Effector memory CD4-positive, alpha-beta T cell (primary cell): Measurements from ENCODE around the gene TET3.

Experiments used
- DNase-seq, 3 donors: peaks; one replicate each; pipeline ENCODE4 v3.0.0-alpha.2; 2020
- H3K27ac ChIP-seq: 2 replicates; pipeline ENCODE4 v1.7.0; 2013; ENCODE audit warnings: mild to moderate bottlenecking, low read length, moderate library complexity; ENCODE audit not compliant: insufficient read depth, poor library complexity, severe bottlenecking
- H3K27me3 ChIP-seq: replicated peaks from 2 replicates; pipeline ENCODE4 v1.7.0; 2013; ENCODE audit warnings: mild to moderate bottlenecking, low read length; ENCODE audit not compliant: insufficient read depth, control insufficient read depth, poor library complexity, severe bottlenecking
- H3K36me3 ChIP-seq: 2 replicates; pipeline ENCODE4 v1.7.0; 2013; ENCODE audit warnings: mild to moderate bottlenecking, low read length, moderate library complexity; ENCODE audit not compliant: control insufficient read depth, insufficient read depth
- H3K4me1 ChIP-seq: 2 replicates; pipeline ENCODE4 v1.7.0; 2013; ENCODE audit warnings: low read length, mild to moderate bottlenecking; ENCODE audit not compliant: control insufficient read depth, insufficient read depth, poor library complexity, severe bottlenecking
- H3K4me3 ChIP-seq: 2 replicates; pipeline ENCODE4 v1.7.0; 2013; ENCODE audit warnings: low read length, low read depth, mild to moderate bottlenecking; ENCODE audit not compliant: insufficient read depth, poor library complexity, severe bottlenecking
- H3K9me3 ChIP-seq: 2 replicates; pipeline ENCODE4 v1.7.0; 2013; ENCODE audit warnings: mild to moderate bottlenecking, low read length, moderate library complexity; ENCODE audit not compliant: control insufficient read depth

The TET3 gene

DNA sequence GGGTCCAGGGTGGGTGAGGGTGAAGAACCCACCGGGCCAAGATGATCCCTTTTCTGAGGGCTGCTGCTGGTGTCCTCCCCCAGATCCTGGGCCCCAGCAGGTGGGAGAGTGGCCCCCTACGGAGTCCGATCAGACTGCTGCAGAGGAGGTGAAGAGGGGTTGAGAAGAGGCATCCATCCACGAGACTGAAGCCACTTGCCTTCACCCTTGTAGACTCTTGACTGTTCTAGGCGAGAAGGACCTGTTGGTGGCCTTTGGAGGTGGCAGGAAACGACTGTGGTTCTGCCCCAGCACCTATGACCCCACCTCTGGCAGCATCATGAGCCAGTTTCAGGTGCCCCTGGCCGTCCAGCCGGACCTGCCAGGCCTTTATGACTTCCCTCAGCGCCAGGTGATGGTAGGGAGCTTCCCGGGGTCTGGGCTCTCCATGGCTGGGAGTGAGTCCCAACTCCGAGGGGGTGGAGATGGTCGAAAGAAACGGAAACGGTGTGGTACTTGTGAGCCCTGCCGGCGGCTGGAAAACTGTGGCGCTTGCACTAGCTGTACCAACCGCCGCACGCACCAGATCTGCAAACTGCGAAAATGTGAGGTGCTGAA is 1.5 kb downstream of the TET3 start:
- no peak for DNase-seq
- Histone ChIP-seq H3K27ac (peak overlapping the region; percentile 62), H3K4me3 (peak overlapping the region; percentile 53), H3K36me3 (no peaks in the 10 kb centered on the region), H3K27me3 (no peaks in the 10 kb centered on the region), H3K4me1 (peaks cover 41% of the 10 kb centered on the region), H3K9me3 (no peaks in the 10 kb centered on the region)

DNA sequence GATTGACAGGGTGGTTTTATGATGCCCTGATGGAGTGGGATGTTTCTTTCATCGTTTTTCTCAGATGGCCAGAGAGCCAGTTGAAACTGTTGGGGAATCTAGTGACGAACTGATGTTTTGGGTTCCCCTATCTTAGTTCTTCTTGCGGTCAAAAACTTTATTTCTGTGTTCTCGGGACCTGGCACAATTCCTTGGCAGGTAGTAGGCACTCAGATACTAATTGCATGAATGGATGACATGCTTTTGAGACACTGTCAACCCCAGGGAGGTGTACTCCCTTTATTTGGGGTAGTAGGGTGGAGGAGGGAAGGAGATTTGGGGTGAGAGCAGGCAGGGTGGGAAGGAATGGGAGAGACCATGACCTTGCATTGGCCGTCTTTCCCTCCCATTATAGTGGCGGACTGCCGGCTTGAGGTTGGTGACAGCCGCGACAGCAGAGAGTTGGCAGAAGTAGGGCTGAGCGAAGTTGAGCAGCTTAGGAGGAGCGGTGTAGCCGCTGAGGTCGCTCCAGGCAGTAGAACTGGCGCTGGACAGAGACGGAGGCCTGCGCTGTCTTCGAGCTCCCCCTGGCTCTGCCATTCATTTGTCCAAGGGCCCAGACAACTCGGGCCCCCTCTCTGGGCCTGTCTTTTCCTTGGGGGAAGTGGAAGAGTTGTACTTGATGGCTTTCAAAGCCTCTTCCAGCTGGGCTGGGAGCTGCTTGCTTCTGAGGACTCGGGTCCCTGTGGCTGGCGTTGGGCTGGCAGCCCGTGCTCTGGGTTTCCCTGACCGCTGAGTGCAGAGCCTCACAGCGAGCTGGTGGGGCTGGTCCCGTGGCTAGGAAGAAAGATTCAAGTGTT is 2.6 kb downstream of the TET3 start:
- H3K36me3 ChIP-seq, result peaks cover 4% of the 10 kb centered on the region
- H3K27me3 ChIP-seq, result no peaks in the 10 kb centered on the region
- H3K4me1 ChIP-seq, result peaks cover 35% of the 10 kb centered on the region
- no peak for DNase-seq
- H3K4me3 ChIP-seq, result peak overlapping the region; percentile 53
- peak overlapping the region; percentile 21 for H3K27ac ChIP-seq
- H3K9me3 ChIP-seq, result no peaks in the 10 kb centered on the region

DNA sequence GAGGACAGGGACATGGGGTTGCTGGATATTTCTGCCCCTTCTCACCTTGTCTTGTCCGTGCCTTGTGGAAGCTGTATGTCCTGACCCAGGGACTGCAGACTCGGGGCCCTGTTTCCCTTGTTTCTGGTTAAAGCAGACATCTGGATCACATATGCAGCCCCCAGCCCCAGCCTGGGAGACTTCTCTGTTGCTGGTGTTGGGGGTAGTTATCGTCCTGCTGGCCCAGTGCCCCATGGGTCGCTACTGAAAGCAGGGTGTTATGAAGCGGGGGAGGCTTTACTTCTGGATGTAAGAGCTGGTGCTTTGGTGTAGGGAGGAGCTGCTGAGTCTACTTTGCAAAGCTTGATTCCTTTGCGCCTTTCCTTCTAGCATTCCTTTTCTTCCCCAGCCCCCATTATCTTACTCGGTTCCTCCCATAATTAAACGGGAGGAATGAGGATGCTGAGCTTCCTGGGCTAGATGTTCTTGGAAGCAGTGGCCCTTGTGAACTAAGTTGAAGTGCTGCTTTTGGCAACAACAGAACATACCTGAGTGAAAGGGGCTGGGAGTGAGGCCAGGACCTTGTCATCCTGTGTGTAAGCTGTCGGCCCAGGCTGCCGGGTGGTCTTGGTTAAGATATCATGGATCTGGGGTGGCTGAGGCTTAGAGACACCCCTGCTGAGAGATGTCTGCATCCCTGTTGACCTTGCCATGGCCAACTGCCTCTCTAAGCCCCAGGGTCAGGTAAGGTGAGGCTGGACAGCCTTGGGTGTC is 3.4 kb downstream of the TET3 start:
- Histone ChIP-seq H3K4me3 (peak overlapping the region; percentile 53), H3K4me1 (peaks cover 35% of the 10 kb centered on the region), H3K27me3 (no peaks in the 10 kb centered on the region), H3K9me3 (no peaks in the 10 kb centered on the region), H3K27ac (no peak overlapping the region), H3K36me3 (peaks cover 4% of the 10 kb centered on the region)
- no peak for DNase-seq

DNA sequence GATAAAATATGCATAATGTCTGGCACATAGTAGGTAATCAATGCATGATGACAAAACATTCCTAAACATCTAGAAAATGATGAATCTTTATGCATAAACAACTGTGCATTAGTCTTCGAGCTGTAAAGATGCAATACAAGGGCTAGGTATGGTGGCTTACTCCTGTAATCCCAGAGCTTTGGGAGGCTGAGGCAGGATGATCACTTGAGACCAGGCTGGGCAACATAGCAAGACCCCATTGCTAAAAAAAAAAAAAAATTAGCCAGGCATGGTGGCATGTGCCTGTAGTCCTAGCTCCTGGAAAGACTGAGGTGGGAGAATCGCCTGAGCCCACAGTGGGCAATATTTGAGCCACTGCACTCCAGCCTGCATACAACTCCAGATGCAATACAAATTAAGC is 5.3 kb downstream of the TET3 start:
- no peaks in the 10 kb centered on the region for H3K27me3 ChIP-seq
- H3K36me3 ChIP-seq, result peaks cover 4% of the 10 kb centered on the region
- no peak for DNase-seq
- H3K4me3 ChIP-seq, result no peak overlapping the region
- peaks cover 25% of the 10 kb centered on the region for H3K4me1 ChIP-seq
- no peak overlapping the region for H3K27ac ChIP-seq
- H3K9me3 ChIP-seq, result no peaks in the 10 kb centered on the region

DNA sequence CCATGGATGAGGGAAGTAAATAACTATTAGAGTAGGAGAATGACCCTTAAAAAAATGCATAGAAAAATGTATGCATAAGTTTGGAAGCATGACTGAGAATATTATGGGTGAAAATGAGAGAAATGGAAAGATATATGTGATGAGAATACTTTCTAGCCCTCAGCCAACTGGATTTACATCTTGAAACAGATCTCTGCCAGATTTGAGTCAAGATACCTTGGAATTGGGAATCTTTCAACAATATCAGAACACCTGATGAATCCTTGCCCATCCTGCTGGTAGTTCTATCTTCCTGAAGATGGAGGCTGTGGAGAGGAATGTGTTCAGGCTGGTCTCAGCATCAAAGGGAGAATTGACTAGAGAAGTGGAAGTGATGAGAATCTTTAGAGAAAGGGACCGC is 5.8 kb downstream of the TET3 start:
- Histone ChIP-seq H3K27me3 (no peaks in the 10 kb centered on the region), H3K9me3 (no peaks in the 10 kb centered on the region), H3K4me1 (peaks cover 25% of the 10 kb centered on the region), H3K36me3 (peaks cover 4% of the 10 kb centered on the region), H3K4me3 (no peak overlapping the region), H3K27ac (no peak overlapping the region)
- no peak for DNase-seq

DNA sequence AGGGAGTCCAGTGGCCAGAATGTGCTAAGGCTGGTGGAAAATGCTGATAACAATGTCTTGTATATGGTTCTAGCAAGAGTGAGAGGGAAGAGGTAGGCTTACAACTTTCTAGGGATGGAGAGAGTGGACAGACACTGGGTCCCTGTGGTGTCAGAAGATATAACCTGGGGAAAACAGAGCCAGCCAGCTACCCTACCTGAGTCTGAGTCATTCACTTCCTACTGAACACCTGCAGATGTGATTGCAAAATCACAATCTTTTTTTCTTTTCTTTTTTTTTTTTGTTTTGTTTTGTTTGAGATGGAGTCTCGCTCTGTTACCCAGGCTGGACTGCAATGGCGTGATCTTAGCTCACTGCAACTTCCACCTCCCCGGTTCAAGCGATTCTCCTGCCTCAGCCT is 7.3 kb downstream of the TET3 start:
- peaks cover 11% of the 10 kb centered on the region for H3K4me1 ChIP-seq
- H3K27ac ChIP-seq, result no peak overlapping the region

DNA sequence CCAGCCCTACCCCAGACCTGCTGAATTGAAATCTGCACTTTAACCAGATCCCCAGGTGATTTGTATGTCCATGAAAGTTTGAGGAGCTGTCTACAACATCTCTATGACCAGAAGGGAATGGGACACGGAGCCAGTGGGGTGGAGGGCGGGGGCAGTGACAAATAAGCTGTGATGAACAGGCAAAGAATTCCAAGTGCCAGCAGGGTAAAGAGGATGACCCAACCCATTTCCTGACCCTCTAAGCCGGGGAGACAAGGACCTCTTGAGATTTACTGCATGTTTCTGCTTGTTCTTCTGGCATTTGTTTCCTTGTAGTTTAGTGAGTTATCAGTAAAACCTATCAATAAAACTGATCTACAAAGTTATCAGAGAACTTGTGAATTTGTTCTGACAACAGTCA is 8.7 kb downstream of the TET3 start:
- Histone ChIP-seq H3K4me3 (no peak overlapping the region), H3K27ac (no peak overlapping the region), H3K4me1 (peaks cover 8% of the 10 kb centered on the region), H3K36me3 (peaks cover 4% of the 10 kb centered on the region), H3K27me3 (no peaks in the 10 kb centered on the region), H3K9me3 (no peaks in the 10 kb centered on the region)
- DNase-seq, result no peak

More for the DNA sequence above, 7.3 kb downstream of the TET3 start:
- Histone ChIP-seq H3K4me3 (no peak overlapping the region), H3K9me3 (no peaks in the 10 kb centered on the region), H3K27me3 (no peaks in the 10 kb centered on the region), H3K36me3 (peaks cover 4% of the 10 kb centered on the region)
- no peak for DNase-seq

DNA sequence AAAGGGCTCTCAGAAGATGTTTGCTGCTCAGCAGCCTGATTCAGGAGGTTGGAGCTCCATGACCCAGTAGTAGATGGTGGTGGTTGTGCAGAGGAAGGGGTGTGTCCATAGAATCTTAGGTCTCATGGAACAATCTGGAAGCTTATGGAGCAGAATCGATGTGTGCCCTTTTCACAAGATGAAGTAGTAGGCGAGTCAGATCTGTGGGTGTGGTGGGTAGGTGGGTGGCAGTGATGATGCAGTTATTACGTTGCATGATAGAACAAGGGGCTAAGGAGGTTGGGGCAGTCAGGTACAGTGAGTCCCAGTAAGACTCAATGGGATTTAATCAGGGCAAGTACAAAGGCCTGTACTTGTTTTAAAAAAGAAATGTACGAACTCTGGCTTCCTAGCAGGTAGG is 9.1 kb downstream of the TET3 start:
- no peak for DNase-seq
- Histone ChIP-seq H3K27ac (no peak overlapping the region), H3K4me3 (no peak overlapping the region), H3K9me3 (no peaks in the 10 kb centered on the region), H3K36me3 (peaks cover 4% of the 10 kb centered on the region), H3K4me1 (peaks cover 6% of the 10 kb centered on the region), H3K27me3 (no peaks in the 10 kb centered on the region)

DNA sequence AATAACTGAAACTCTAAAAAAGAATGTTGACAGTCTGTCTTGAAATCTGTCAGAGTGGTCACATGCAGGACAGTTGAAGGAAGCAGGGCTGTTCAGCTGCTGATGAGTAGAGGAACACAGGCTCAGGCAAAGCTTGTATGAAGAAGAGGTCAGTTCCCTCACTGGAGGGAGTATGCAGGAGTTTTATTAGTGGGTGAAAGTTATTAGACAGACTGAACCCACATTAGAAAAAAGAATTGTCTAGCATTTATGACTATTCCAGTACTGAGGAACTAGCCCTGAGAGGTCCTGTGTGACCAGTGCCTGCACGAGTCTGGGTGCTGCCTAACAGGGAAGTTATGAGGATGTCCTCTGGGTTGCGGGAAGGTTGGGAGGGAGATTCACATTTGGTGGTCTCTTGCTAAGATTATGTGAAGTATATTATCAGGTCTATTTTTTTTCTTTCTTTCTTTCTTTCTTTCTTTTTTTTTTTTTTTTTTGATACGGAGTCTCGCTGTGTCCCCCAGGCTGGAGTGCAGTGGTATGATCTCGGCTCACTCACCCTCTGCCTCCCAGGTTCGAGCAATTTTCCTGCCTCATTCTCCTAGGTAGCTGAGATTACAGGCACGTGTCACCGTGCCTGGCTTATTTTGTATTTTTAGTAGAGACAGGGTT is 9.6 kb downstream of the TET3 start:
- DNase-seq, result no peak
- Histone ChIP-seq H3K27me3 (no peaks in the 10 kb centered on the region), H3K9me3 (no peaks in the 10 kb centered on the region), H3K27ac (no peak overlapping the region), H3K36me3 (peaks cover 4% of the 10 kb centered on the region), H3K4me1 (peaks cover 6% of the 10 kb centered on the region), H3K4me3 (no peak overlapping the region)
